Occipital lobe (tissue), 2 donors: ENCODE results near the gene NANS. TPM values are rescaled to one million over a fixed set of nuclear protein-coding genes. Genes with fewer than 3 reads are reported as not detected.
"Not testable (repeated sequence)": the region's sequence is repeated elsewhere in the genome, so short reads cannot be mapped to it uniquely, and the experiment has no call there.

Source experiments
- DNase-seq: peaks from one replicate; lab custom pipeline; 2025; lab: John Stamatoyannopoulos, UW
- total RNA-seq: library from RNA; depleted of rRNA; stranded (reverse); fragments of >200 nt; gene quantifications from one replicate; pipeline ENCODE4 v1.2.3, GENCODE V29; 2014

Gene NANS
- total RNA-seq, 1 donor from 2014 or later = 20.9 TPM

- not testable (repeated sequence) for DNase-seq
Measured at GRCh38 chr9:98076514-98076890, 20.0 kb downstream of the NANS start.

GRCh38 chr9:98078895-98079294 is 22.4 kb downstream of the NANS start:
- no peak for DNase-seq

- DNase-seq = no peak
Measured at GRCh38 chr9:98080326-98080725, 23.8 kb downstream of the NANS start.

- no peak for DNase-seq
Measured at GRCh38 chr9:98080780-98081179, 24.2 kb downstream of the NANS start.

- no peak for DNase-seq
Measured at GRCh38 chr9:98081477-98082219, 25.1 kb downstream of the NANS start.

GRCh38 chr9:98083061-98083501 is 26.5 kb downstream of the NANS start:
- no peak for DNase-seq

GRCh38 chr9:98083566-98084183 is 27.1 kb downstream of the NANS start:
- DNase-seq = no peak

- DNase-seq = no peak
Measured at GRCh38 chr9:98084396-98084795, 27.9 kb downstream of the NANS start.

DNA sequence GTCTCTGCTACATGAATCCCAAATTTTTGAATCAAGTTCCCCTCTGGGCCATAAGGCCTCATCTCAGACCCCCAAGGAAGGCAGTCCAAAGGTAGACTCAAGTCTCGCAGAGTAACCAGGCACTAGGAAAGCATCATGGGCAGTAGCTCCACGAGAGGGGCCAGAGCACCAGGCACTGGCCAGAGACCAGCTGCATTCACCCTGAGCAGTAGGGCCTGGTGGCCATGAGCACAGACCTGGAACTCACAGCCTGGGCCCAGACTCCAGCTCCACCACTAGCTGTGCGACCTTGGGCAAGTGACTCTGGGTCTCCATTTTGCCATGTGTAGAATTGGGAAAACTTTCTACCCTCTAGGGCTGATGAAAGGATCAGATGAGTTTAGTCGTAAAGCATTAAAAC is 28.5 kb downstream of the NANS start:
- no peak for DNase-seq

DNA sequence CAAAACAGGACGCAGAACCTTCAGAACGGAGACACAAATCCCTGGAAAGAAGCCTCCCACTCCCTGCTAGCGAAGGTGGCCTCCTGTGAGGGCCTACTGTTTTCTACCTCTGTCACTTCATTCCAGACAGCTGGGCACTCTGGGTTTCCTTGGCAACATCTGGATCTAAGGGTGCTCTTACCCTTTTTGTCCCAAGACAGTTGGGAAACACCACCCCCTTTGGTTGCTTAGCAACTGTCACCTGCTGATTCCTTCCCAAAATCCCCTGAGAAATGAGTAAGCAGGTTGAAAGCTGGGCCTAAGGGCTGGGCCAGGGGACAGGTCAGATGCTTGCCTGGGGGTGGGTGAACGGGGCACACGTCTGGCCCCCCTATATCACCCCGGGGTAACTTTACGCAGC is 29.4 kb downstream of the NANS start:
- no peak for DNase-seq

- DNase-seq = no peak
Measured at GRCh38 chr9:98086461-98086860, 29.9 kb downstream of the NANS start.

- DNase-seq = no peak
Measured at GRCh38 chr9:98087420-98088354, 31.2 kb downstream of the NANS start.

DNA sequence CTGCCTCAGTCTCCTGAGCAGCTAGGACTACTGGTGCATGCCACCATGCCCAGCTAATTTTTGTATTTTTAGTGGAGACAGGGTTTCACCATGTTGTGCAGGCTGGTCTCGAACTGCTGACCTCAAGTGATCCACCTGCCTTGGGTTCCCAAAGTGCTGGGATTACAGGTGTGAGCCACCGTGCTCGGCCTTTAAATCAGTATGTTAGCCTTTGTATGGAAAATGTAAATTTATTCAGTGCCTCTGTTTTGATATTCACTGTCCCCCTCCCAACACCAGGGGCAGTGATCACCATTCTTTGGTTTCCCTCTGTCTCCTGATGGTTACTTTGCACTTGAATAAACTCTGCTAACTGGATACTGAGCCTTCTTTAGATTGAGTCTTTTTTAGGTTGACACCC is 34.1 kb downstream of the NANS start:
- not testable (repeated sequence) for DNase-seq

DNA sequence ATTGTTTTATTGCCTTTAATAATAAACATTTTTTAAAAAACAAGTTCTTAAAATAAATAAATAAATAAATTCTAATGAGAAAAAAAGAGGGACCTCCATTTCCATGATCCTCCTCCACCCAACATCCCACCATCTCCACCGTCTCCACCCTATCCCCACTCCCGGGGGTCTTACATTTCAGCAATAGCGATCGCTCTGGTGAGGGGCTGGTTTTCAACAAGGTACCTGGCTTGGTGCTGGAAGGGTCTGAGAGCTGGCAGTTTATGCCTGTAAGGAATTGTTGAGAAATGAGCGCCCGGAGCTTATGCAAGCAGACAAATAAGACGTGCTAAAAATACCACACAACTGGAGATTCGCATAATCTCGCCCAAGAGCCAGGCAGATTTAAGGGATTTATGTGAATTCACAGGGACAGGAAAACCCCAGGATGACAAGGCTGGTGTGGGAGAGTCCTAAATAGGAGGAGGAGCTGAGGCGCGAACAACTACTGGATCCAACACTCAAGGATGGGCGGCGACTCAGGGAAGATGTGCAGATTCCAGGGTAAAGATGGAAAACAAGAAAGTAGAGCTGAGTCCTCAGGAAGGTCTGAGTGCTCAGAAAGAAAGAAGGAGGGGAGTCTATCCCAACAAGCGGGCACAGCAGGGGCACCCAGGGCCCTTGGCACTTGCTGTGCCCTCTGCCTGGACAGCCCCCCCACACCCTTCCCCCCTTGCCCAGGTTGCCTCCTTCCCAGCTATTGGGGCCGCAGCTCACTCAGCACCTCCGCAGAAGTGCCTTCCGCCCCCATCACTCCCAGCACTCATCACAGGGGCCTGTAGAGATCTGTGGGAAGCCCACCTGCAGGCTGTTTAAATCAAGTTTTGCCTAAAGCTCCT is 35.4 kb downstream of the NANS start:
- peak; percentile 69 for DNase-seq

DNA sequence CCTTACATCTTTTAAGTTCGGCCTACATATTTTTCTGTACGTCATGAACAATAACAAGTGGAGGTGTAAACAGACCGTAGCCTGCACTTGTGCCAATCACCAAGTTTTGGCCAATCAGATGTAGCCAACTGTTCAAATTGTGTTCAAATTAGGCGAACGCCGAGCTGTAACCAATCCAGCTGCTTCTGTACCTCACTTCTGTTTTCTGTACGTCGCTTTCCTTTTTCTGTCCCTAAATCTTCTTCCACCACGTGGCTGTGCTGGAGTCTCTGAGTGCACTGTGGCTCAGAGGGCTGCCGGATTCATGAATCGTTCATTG is 36.0 kb downstream of the NANS start:
- DNase-seq = no peak

DNA sequence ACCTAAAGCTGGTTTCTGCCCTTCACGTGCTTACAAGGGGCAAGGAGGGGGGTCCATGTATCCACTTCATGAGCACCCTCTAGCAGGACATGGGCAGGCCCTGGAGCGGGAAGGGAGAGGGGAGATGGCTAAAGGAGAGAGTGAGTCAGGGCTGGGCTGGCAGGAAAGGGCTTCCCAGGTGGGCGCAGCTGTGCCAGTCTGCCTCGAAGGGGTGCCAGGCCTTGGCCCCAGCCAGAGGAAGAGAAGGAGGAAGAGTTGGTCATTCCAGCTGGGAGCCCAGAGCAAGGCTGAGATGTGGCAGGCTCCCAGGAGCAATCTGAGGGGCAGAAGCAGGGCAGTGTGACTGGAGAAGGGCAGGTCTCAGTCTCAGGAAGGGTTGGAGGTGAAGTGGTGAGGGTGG is 37.8 kb downstream of the NANS start:
- no peak for DNase-seq

GRCh38 chr9:98094851-98095250 is 38.3 kb downstream of the NANS start:
- DNase-seq = no peak

DNA sequence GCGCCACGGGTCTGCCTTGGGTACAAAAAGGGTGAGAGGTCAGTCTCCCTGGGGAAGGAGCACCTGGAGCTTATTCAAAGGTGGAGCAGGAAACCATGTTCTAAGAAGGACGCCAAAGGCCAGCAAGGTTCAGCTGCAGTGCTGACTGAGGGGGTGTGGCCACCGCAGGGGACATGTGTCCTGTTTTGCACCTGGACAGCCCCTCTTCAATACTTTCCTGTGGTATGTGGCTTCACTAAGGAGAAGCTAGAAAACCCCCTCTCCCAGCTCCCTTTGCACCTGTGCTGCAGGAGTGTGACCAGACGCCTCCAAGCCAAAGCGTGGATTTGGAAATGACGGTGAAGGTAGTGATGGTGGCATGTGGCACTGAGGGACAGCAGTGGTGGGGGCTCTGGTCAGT is 38.9 kb downstream of the NANS start:
- DNase-seq = no peak

DNA sequence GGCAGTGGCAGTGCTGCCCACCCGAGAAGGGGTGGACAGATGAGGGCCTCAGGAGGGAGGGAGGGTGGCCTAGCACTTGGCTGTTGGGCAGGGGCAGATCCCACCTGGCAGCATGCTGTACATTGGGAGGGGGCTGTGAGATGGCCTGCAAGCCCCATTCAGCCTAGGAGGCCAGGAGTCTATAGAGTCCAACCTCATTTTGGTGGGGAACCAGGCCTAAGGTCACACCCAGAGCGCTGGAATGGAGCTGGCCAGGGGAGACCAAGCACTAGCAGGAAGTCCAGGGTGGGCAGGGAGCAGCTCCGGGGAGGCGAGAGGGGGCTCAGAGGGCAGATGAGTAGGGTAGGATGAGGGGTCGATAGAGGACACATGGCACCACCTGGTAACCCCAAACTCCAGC is 39.6 kb downstream of the NANS start:
- no peak for DNase-seq

GRCh38 chr9:98097836-98098235 is 41.3 kb downstream of the NANS start:
- no peak for DNase-seq

DNA sequence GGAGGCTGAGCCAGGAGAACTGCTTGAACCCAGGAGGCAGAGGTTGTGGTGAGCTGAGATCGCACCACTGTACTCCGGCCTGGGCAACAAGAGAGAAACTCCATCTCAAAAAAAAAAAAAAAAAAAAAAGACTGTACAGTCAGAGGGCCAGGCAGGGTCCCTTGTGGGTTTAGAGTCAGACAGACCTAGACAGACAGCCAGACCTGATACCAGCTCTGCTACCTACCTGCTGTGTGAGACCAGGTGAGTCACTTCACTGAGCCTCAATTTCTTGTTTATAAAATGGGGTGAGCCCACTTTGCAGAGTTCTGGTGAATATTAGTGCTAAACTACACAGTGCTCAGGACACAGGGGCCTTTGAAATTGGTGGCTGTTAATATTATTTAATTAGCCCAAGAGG is 42.8 kb downstream of the NANS start:
- no peak for DNase-seq
